Peyer's patch (tissue), 4 donors: ENCODE results near the gene SRP54.

Experiments used
- CTCF ChIP-seq, 6 experiments: fragments of 450-650 bp in 4 of 6; fragments of 200-600 bp in 2 of 6; sonication (generic) in 1 of 6; IDR thresholded peaks; one replicate each; pipeline ENCODE4 v1.5.1; 2017 to 2019; ENCODE audit warnings: antibody characterized with exemption in 6 of 6, mild to moderate bottlenecking in 3 of 6, moderate library complexity in 1 of 6
- POLR2A ChIP-seq, 2 donors: fragments of 450-650 bp; IDR thresholded peaks; one replicate each; pipeline ENCODE4 v1.5.1; 2017; ENCODE audit warnings: antibody characterized with exemption in 2 of 2, mild to moderate bottlenecking in 2 of 2, moderate library complexity in 2 of 2

GRCh38 chr14:35004839-35005238, 22.0 kb downstream of the SRP54 start:
- no peak for TF ChIP-seq CTCF (IDR thresholded peaks at IDR 0.05)
- TF ChIP-seq POLR2A (IDR thresholded peaks at IDR 0.05): no peak
